ENCODE measurements around the gene PKP1.

DNA sequence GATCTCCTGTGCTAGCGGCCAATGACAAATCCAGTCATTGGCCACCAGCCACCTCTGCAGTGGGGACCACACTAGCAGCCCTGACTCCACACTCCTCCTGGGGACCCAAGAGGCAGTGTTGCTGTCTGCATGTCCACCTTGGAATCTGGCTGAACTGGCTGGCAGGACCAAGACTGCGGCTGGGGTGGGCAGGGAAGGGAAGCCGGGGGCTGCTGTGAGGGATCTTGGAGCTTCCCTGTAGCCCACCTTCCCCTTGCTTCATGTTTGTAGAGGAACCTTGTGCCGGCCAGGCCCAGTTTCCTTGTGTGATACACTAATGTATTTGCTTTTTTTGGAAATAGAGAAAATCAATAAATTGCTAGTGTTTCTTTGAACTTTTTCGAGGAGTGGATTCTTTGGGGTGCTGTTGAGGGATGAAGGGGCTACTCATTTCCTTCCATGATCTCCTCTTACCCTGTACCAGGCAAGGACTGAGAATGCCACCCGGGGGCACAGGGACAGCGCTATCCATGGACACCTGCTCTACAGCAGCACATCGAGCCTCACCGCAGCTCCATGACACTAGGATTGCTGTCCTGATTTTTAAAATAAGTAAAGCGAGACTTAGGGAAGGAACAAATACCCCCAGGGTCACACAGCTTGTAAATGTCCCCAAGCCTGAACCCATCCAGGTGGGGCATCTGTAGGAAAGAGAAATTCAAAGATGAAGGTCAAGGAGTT lies 49.5 kb downstream of the PKP1 start:
- TF ChIP-seq CTCF (optimal IDR thresholded peaks at IDR 0.05 in 1 of 3, IDR thresholded peaks at IDR 0.05 in 1 of 3, conservative IDR thresholded peaks at IDR 0.05 in 1 of 3; ENCODE audit: extremely low read depth in 1 of 3, insufficient read depth in 2 of 3, low read length in 3 of 3), result no peak
- TF ChIP-seq EZH2 (IDR thresholded peaks at IDR 0.05; ENCODE audit: low read length), result no peak
